Lower leg skin (tissue), 4 donors: ENCODE data around the gene GLRX. TPM values are rescaled to one million over a fixed set of nuclear protein-coding genes. Genes with fewer than 3 reads are reported as not detected.

Experiments used
- DNase-seq, 2 donors: peaks; one replicate each; pipeline ENCODE4 v3.0.0-alpha.2; 2019; ENCODE audit warnings: low spot score in 2 of 2
- H3K4me3 ChIP-seq: fragments of 200-600 bp; sonication (generic); 2 replicates; pipeline ENCODE4 v1.5.1; 2017; ENCODE audit warnings: mild to moderate bottlenecking, low read depth; ENCODE audit not compliant: poor library complexity, severe bottlenecking
- CTCF ChIP-seq, 3 donors: fragments of 450-650 bp; IDR thresholded peaks; one replicate each; pipeline ENCODE4 v1.5.1; 2016; ENCODE audit warnings: antibody characterized with exemption in 3 of 3, mild to moderate bottlenecking in 3 of 3, moderate library complexity in 2 of 3
- POLR2A ChIP-seq, 2 donors: fragments of 450-650 bp; IDR thresholded peaks; one replicate each; pipeline ENCODE4 v1.6.1; 2016 to 2017; ENCODE audit warnings: antibody characterized with exemption in 2 of 2, mild to moderate bottlenecking in 1 of 2, moderate library complexity in 1 of 2
- WGBS, 2 donors: methylation state at CpG; one replicate each; pipeline ENCODE4 v1.1.5; 2018; 5-methylcytosine and 5-hydroxymethylcytosine counted together
- intact Hi-C: fragments of 100-400 bp; cut with DNase I; formaldehyde crosslinking; loops from one replicate; pipeline ENCODE4 v1.15.0; 2023; ENCODE audit warnings: low total_unique reads
- total RNA-seq, 4 donors: library from RNA; depleted of rRNA; stranded (reverse); fragments of >200 nt; gene quantifications; one replicate each; pipeline ENCODE4 v1.1.0, GENCODE V29; 2016

The GLRX gene
- total RNA-seq, 4 donors from 2014 or later, result 67.9 to 136 (median 105) TPM

- no peak overlapping the region for H3K4me3 ChIP-seq
- no peak for TF ChIP-seq CTCF (IDR thresholded peaks at IDR 0.05)
- no peak for TF ChIP-seq POLR2A (IDR thresholded peaks at IDR 0.05)
- intact Hi-C loops, result no loop called here
- WGBS, 2 donors, result 68 to 86% methylated on average over 11 of the region's 11 CpGs
- peak; percentile 80 to 89 for DNase-seq
Measured at GRCh38 chr5:95842854-95843544, 20.5 kb upstream of the GLRX start.

DNA sequence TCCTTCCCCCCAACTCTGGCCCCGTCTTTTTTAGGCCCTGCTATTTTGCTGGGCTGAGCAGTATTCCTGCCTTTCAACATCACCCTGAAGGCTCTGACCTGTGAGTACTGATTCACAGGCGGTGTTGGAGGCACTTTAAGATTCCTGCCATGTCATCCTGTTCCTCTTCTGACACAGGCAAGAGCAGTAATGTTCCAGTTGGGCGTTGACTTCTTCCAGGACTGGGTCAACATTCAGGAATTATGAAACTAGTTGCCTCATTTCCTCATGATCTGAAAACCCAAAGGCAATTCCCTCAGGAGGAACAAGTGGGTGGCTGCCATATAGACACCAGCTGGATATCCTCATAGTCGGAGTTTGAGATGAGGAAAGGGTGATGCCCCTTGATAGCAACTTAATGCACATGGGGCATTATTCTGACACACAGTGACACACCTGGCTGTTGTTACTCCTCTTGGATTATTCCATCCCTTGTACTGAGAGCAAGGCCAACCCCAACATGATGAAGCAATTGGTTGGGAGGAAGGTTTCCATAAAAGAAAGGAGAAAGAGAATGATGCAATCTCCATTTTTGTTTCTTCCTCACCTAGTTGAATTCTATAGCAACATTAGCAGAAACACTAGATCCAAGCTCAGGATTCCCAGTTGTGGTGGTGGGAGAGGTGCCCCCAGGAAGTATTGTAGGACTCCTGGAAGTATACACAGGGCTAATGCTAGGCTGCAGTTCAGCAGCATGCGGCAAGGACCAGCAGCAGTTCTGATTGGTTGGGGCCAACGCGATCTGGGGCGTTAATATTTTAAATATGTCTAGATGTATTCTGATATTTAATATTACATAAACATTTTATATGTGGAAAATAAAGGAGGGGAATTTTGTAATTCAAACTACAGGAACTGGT, 19.6 kb upstream of the GLRX start:
- 69 to 72% methylated on average over 8 of the region's 8 CpGs for WGBS, 2 donors
- intact Hi-C loops, result no loop called here
- no peak overlapping the region for H3K4me3 ChIP-seq
- DNase-seq, result peak; percentile 79 to 88
- TF ChIP-seq POLR2A (IDR thresholded peaks at IDR 0.05) (no peak), CTCF (IDR thresholded peaks at IDR 0.05) (no peak)

DNA sequence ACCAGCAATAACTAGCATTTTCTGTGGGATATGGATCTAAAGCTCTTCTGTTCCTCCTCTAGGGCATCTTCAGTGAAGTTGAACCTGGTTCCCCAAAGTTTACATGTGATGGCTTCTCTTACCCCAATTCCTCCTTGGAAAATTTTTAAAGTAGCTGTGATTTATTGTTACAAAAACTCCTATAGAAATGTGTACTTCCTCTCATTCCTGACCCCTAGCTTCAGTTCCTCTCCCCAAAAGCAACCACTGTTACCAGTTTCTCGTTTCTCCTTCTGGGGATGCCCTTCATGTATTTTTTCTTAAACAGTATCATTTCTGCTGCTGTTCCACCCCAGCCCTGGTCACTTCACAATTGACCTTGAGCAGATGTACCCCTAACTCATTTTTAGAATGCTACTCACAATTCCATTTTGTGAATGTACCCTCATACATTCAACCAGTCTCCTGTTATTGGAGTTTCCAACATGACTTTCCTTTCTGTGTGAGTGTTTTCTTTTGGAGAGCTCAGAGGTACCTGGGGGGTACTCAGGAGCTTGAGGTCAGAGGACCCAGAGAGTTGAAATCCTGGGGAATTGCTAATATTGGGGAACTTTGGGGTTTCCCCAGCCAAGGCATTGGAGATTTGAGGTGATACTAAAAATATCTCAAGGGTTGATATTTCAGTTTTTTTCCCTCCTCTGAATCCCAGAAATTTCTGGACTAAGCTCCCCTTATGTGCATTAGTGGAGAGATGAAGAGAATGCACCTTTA, 18.6 kb upstream of the GLRX start:
- intact Hi-C loops, result no loop called here
- peak in 1 of 2 donors; percentile 18 for DNase-seq
- no peak overlapping the region for H3K4me3 ChIP-seq
- TF ChIP-seq CTCF (IDR thresholded peaks at IDR 0.05) (no peak), POLR2A (IDR thresholded peaks at IDR 0.05) (no peak)
- WGBS, 2 donors, result 80 to 85% methylated on average over 1 of the region's 1 CpG

DNA sequence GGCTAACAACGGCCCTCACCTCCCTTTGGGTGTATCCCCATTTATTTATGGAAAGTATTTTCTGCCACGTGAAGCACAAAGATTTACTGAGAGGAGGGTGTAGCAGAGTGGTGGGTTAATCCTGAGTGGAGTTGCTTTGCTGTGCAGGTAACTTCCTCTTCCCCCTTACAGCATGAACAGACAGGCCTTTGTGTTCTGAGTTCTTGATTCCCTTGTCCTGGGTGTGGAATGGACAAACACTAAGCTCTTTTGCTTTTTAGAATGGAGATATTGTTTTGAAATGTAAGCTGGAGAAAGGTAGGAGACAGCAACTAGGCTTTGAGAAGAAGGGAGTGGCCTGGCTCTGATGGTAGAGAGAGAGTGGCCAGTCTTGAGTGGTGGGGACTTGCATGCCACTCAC, 17.1 kb upstream of the GLRX start:
- intact Hi-C loops, result loop anchor here (5.0 kb wide), 1 partner anchor 52 kb away; no protein-coding TSS in a partner anchor
- H3K4me3 ChIP-seq, result no peak overlapping the region
- WGBS, 2 donors, result 58 to 60% methylated on average over 2 of the region's 2 CpGs
- DNase-seq, result peak in 1 of 2 donors; percentile 37
- no peak for TF ChIP-seq POLR2A (IDR thresholded peaks at IDR 0.05)
- no peak for TF ChIP-seq CTCF (IDR thresholded peaks at IDR 0.05)

DNA sequence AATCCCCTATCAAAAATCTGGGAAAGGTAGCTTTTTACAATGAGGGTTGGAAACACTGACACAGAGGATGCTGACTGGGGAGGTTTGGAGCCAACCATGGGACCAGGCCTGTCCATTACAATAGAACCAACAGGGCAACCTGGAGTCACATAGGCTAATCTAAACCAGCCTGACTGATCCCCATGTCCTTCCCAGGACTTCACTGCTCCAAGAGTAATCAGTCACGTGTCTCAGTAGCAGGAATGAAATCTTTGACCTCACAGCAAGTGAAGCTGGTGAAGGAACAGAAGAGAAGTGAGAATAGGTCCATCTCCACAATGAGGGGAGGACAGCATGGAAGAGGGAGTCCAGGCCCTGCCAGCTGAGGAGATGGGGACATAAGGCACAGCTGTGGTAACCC, 16.0 kb upstream of the GLRX start:
- 80 to 90% methylated on average over 1 of the region's 1 CpG for WGBS, 2 donors
- no peak for DNase-seq
- no peak for TF ChIP-seq POLR2A (IDR thresholded peaks at IDR 0.05)
- TF ChIP-seq CTCF (IDR thresholded peaks at IDR 0.05), result no peak
- intact Hi-C loops, result loop anchor here (5.0 kb wide), 1 partner anchor 51 kb away; no protein-coding TSS in a partner anchor
- no peak overlapping the region for H3K4me3 ChIP-seq
